ENCODE measurements around the gene RASSF7.
"Not testable (repeated sequence)": the region's sequence is repeated elsewhere in the genome, so short reads cannot be mapped to it uniquely, and the experiment has no call there.

RASSF7 gene, protein sequence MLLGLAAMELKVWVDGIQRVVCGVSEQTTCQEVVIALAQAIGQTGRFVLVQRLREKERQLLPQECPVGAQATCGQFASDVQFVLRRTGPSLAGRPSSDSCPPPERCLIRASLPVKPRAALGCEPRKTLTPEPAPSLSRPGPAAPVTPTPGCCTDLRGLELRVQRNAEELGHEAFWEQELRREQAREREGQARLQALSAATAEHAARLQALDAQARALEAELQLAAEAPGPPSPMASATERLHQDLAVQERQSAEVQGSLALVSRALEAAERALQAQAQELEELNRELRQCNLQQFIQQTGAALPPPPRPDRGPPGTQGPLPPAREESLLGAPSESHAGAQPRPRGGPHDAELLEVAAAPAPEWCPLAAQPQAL

DNA sequence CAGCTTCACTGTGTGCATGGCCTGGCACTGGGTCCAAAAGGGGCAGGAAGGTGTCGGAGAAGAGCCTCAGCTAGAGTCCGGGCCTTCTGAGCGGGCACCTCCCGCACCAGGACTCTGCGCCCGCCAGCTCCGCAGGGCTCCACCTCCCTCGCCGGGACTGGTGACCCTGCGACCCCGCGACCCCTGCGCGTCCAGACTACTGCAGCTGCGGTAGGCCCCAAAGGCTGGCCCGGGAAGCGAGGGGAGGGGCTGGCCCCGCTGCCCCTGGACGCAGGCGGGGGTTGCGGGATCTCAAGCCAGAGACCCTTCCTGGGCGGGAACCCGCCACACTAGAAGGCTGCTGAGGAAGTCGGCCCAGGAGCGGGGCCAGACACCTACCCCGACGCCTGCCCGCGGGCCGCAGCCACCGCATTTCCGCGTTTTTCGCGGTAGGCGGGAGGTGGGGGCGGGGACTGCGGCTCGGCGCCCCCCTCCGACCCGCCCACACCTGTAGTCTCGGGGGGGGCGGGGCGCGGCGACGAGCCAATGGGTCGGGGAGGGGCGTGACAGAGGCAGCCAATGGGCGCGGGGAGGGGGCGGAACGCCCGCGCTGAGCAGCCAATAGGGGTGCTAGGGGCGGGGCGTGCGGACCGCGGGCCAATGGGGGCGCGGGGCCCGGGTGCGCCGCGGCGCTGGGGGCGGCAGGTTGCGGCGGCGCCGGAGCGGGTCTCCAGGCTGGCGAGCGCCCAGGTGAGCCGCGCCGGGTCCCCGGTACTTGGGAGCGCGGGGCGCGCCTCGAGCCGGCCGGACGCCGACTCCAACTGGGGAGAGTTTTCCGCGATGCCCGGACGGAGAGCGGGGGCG is at the start of gene RASSF7, which contains the start of gene LMNTD2:
Gene RASSF7, plus strand, starts transcription at position 666 of the 843 bp plus-strand sequence. CDS start 799 bp downstream, outside the sequence.
Gene LMNTD2, minus strand, starts transcription at position 434 of the 843 bp plus-strand sequence. Its CDS starts 22 bp downstream, at position 412.
- Histone ChIP-seq H3K9ac (ENCODE audit: low read depth in 1 of 2, low read length in 2 of 2) (peak within 1 kb of the TSS; percentile 84 to 99), H3K36me3 (ENCODE audit: control insufficient read depth in 2 of 2, insufficient read depth in 2 of 2, low read length in 2 of 2) (peaks cover 12 to 18% of the 10 kb centered on the region in 2 donors), H3K27ac (ENCODE audit: low read depth in 2 of 2, low read length in 2 of 2) (peak within 1 kb of the TSS; percentile 98 to 99), H3K9me3 (ENCODE audit: control insufficient read depth in 2 of 2, low read length in 2 of 2) (no peaks in the 10 kb centered on the region), H3K4me1 (ENCODE audit: control insufficient read depth in 2 of 2, insufficient read depth in 2 of 2, low read length in 2 of 2) (peaks cover 29 to 36% of the 10 kb centered on the region in 2 donors), H3K27me3 (ENCODE audit: control insufficient read depth in 2 of 2, insufficient read depth in 2 of 2, low read length in 2 of 2) (peaks cover 4 to 6% of the 10 kb centered on the region in 2 donors), H3K4me3 (ENCODE audit: low read length in 2 of 2) (peak within 1 kb of the TSS; percentile 77 to 78)

DNA sequence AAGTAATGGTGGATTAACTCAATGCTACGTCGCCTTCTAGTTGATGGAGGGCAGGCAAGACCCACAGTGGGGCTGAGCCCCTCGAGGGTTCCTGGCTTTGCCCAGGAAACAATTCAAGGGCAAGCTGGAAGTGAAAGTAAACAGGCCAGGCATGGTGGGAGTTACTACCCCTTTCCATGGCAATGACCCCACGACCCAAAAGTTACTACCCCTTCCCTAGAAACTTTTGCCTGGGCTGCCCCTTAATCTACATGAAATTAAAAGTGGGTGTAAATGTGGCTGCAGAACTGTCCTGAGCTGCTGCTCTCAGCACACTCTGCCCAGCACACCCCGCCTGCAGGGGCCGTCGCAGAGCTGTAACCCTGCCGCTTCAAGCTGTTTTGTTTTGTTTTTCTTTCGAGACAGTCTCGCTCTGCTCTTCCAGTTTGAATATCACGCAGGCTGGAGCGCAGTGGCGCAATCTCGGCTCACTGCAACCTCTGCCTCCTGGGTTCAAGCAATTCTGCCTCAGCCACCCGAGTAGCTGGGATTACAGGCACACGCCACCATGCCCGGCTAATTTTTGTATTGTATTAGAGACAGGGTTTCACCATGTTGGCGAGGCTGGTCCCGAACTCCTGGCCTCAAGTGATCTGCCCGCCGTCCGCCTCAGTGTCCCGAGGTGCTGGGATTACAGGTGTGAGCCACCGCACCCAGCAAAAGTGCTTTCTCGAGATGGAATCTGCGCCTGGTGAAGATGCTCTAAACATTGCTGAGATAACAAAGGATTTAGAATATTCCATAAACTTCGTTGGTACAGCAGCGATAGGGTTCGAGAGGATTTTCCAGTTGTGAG is 47.8 kb upstream of the RASSF7 start:
- no peak overlapping the region for H3K4me3 ChIP-seq (ENCODE audit: low read length in 2 of 2)
- H3K36me3 ChIP-seq (ENCODE audit: control insufficient read depth in 2 of 2, insufficient read depth in 2 of 2, low read length in 2 of 2), result peaks cover 0 to 12% of the 10 kb centered on the region in 2 donors
- peaks cover 0 to 3% of the 10 kb centered on the region in 2 donors for H3K9me3 ChIP-seq (ENCODE audit: control insufficient read depth in 2 of 2, low read length in 2 of 2)
- no peaks in the 10 kb centered on the region for H3K4me1 ChIP-seq (ENCODE audit: control insufficient read depth in 2 of 2, insufficient read depth in 2 of 2, low read length in 2 of 2)
- no peak overlapping the region for H3K27ac ChIP-seq (ENCODE audit: low read depth in 2 of 2, low read length in 2 of 2)
- no peak overlapping the region for H3K9ac ChIP-seq (ENCODE audit: low read depth in 1 of 2, low read length in 2 of 2)
- H3K27me3 ChIP-seq (ENCODE audit: control insufficient read depth in 2 of 2, insufficient read depth in 2 of 2, low read length in 2 of 2), result no peaks in the 10 kb centered on the region

DNA sequence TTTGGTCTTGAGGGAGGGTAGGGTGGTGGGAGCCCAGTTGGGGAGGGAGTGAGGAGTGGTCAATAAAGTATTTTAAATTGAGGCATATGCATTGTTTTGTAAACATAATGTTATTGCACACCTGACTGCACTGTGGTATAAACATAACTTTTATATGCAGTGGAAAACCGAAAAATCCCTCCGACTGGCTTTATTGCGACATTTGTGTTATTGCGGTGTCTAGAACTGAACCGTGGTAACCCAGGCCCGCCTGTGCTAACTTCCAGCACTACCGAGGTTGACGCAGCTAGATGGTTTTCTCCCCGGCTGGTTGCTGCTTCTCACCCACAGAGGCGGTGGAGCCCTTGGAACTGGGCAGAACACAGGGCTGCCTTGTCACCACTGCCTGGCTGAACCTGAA is 46.2 kb upstream of the RASSF7 start:
- Histone ChIP-seq H3K4me1 (ENCODE audit: control insufficient read depth in 2 of 2, insufficient read depth in 2 of 2, low read length in 2 of 2) (peaks cover 0 to 5% of the 10 kb centered on the region in 2 donors), H3K4me3 (ENCODE audit: low read length in 2 of 2) (no peak overlapping the region), H3K9ac (ENCODE audit: low read depth in 1 of 2, low read length in 2 of 2) (no peak overlapping the region), H3K36me3 (ENCODE audit: control insufficient read depth in 2 of 2, insufficient read depth in 2 of 2, low read length in 2 of 2) (peaks cover 0 to 9% of the 10 kb centered on the region in 2 donors), H3K9me3 (ENCODE audit: control insufficient read depth in 2 of 2, low read length in 2 of 2) (peaks cover 0 to 3% of the 10 kb centered on the region in 2 donors), H3K27me3 (ENCODE audit: control insufficient read depth in 2 of 2, insufficient read depth in 2 of 2, low read length in 2 of 2) (no peaks in the 10 kb centered on the region), H3K27ac (ENCODE audit: low read depth in 2 of 2, low read length in 2 of 2) (no peak overlapping the region)

DNA sequence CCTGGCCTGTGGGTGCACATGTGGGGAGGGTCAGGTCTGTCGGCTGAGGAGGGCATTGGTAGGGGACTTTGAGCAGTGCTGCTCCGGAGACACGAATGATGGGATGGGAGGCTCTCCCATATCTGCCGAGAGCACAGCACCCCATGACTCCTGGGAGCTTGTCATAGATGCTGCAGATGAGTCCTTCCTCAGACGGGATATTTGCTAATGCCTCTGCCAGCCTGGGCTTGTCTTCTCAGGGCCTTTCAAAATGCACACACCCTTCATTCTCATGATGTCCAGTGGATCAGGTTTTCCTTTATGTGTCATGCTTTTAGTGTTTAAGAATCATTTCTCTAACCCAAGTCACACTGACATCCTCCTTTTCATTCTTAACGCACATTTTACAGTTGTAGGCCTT is 45.6 kb upstream of the RASSF7 start:
- Histone ChIP-seq H3K9me3 (ENCODE audit: control insufficient read depth in 2 of 2, low read length in 2 of 2) (peaks cover 0 to 3% of the 10 kb centered on the region in 2 donors), H3K4me1 (ENCODE audit: control insufficient read depth in 2 of 2, insufficient read depth in 2 of 2, low read length in 2 of 2) (peaks cover 0 to 5% of the 10 kb centered on the region in 2 donors), H3K36me3 (ENCODE audit: control insufficient read depth in 2 of 2, insufficient read depth in 2 of 2, low read length in 2 of 2) (peaks cover 0 to 6% of the 10 kb centered on the region in 2 donors), H3K27ac (ENCODE audit: low read depth in 2 of 2, low read length in 2 of 2) (no peak overlapping the region), H3K27me3 (ENCODE audit: control insufficient read depth in 2 of 2, insufficient read depth in 2 of 2, low read length in 2 of 2) (no peaks in the 10 kb centered on the region), H3K9ac (ENCODE audit: low read depth in 1 of 2, low read length in 2 of 2) (no peak overlapping the region), H3K4me3 (ENCODE audit: low read length in 2 of 2) (no peak overlapping the region)

DNA sequence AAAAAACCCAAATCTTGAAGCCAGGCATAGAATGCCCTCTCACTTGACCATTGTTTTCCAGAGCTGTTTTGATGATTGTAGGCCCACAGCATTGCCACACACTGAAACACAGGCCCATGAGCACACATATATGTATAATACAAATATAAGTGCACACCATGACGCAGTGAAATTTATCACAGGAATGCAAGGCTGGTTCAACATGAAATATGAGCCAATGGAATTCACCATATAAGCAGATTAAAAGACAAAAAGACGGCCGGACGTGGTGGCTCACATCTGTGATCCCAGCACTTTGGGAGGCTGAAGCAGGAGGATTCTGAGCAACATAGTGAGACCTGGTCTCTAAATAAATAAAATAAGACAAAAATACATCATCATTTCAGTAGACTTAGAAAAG is 44.4 kb upstream of the RASSF7 start:
- Histone ChIP-seq H3K27me3 (ENCODE audit: control insufficient read depth in 2 of 2, insufficient read depth in 2 of 2, low read length in 2 of 2) (no peaks in the 10 kb centered on the region), H3K4me1 (ENCODE audit: control insufficient read depth in 2 of 2, insufficient read depth in 2 of 2, low read length in 2 of 2) (peaks cover 0 to 5% of the 10 kb centered on the region in 2 donors), H3K27ac (ENCODE audit: low read depth in 2 of 2, low read length in 2 of 2) (no peak overlapping the region), H3K36me3 (ENCODE audit: control insufficient read depth in 2 of 2, insufficient read depth in 2 of 2, low read length in 2 of 2) (peaks cover 0 to 5% of the 10 kb centered on the region in 2 donors), H3K4me3 (ENCODE audit: low read length in 2 of 2) (no peak overlapping the region), H3K9ac (ENCODE audit: low read depth in 1 of 2, low read length in 2 of 2) (no peak overlapping the region), H3K9me3 (ENCODE audit: control insufficient read depth in 2 of 2, low read length in 2 of 2) (peaks cover 0 to 3% of the 10 kb centered on the region in 2 donors)

DNA sequence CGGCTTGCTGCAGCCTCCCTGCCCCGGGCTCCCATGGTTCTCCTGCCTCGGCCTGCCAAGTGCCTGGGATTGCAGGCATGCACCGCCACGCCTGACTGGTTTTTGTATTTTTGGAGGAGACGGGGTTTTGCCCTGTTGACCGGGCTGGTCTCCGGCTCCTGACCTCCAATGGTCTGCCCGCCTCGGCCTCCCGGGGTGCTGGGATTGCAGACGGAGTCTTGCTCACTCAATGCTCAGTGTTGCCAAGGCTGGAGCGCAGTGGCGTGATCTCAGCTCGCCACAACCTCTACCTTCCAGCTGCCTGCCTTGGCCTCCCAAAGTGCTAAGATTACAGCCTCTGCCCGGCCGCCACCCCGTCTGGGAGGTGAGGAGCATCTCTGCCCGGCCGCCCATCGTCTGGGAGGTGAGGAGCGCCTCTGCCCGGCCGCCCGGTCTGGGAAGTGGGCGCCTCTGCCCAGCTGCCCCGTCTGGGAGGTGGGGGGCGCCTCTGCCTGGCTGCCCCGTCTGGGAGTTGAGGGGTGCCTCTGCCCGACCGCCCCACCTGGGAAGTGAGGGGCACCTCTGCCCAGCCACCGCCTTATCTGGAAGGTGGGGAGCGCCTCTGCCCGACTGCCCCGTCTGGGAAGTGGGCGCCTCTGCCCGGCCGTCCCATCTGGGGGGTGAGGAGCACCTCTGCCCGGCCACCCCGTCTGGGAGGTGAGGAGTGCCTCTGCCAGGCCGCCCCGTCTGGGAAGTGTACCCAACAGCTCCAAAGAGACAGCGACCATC is 43.7 kb upstream of the RASSF7 start:
- not testable (repeated sequence) for H3K36me3 ChIP-seq (ENCODE audit: control insufficient read depth in 2 of 2, insufficient read depth in 2 of 2, low read length in 2 of 2); H3K4me1 ChIP-seq (ENCODE audit: control insufficient read depth in 2 of 2, insufficient read depth in 2 of 2, low read length in 2 of 2); H3K9me3 ChIP-seq (ENCODE audit: control insufficient read depth in 2 of 2, low read length in 2 of 2); H3K27me3 ChIP-seq (ENCODE audit: control insufficient read depth in 2 of 2, insufficient read depth in 2 of 2, low read length in 2 of 2); H3K4me3 ChIP-seq (ENCODE audit: low read length in 2 of 2); H3K9ac ChIP-seq (ENCODE audit: low read depth in 1 of 2, low read length in 2 of 2); H3K27ac ChIP-seq (ENCODE audit: low read depth in 2 of 2, low read length in 2 of 2)

DNA sequence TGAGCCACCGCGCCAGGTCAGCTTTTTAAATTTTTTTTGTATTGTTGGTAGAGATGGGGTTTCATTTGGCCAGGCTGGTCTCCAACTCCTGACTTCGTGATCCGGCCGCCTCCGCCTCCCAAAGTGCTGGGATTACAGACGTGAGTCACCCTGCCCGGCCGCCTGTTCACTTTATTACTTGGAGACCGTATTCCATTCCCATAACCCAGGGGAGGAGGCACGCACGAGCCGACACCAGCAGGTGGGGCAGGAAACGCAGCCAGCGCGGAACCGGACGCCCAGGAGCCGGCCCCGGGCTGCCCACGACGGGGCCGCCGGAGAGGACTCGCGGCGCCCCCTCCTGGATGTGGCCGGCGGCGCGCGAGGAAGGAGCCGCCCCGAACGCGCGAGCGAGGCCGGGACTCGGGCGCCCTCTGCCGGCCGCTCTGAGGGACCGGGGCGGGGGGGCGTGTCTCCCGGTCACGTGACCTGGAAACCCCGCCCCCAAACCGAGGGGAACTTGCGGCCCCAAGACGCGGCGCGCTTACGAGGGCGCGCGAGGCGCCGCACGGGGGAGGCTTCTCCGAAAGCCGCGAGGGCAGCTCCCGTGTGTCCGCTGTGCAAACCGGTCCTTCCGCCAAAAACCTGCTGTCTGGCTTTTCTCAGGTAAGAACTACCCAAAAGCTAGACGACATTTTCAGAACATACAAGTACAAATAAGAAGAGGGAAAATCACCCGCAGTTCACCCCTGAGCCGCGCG is 42.1 kb upstream of the RASSF7 start:
- Histone ChIP-seq H3K36me3 (ENCODE audit: control insufficient read depth in 2 of 2, insufficient read depth in 2 of 2, low read length in 2 of 2) (peaks cover 0 to 5% of the 10 kb centered on the region in 2 donors), H3K27ac (ENCODE audit: low read depth in 2 of 2, low read length in 2 of 2) (peak overlapping the region; percentile 78 to 84), H3K4me1 (ENCODE audit: control insufficient read depth in 2 of 2, insufficient read depth in 2 of 2, low read length in 2 of 2) (peaks cover 0 to 5% of the 10 kb centered on the region in 2 donors), H3K4me3 (ENCODE audit: low read length in 2 of 2) (peak overlapping the region; percentile 29 to 37), H3K9ac (ENCODE audit: low read depth in 1 of 2, low read length in 2 of 2) (peak overlapping the region in 1 of 2 donors; percentile 26), H3K27me3 (ENCODE audit: control insufficient read depth in 2 of 2, insufficient read depth in 2 of 2, low read length in 2 of 2) (no peaks in the 10 kb centered on the region), H3K9me3 (ENCODE audit: control insufficient read depth in 2 of 2, low read length in 2 of 2) (peaks cover 0 to 3% of the 10 kb centered on the region in 2 donors)

DNA sequence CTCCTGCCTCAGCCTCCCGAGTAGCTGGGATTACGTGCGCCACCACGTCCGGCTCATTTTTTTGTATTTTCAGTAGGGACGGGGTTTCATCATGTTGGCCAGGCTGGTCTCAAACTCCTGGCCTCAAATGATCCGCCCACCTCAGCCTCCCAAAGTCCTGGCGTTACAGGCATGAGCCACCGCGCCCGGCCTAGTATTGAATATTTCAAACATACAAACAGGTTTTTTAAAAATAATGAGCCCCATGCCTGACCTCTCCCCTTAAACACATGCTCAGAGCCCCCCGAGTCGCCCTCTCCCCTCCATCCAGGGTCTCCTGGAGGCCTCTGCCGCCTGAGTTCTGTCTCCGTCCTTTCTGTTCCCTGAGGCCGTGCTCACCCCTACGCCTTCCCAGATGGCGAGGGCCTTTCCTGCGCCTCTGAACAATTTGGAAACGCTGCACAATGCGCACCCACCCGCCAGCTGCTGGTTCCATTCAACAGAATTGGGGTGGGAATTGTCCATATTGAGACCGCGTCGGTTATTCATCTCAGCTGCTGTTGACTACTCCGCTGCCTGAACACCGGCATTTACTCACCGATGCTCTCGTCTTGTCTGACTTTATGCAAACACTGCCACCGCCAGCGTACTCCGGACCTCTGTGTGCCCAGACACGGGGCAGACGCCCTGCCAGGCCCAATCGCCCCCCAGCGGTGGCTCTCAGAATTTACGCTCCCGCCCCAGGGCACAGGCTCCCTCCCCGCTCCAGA is 40.2 kb upstream of the RASSF7 start:
- H3K9me3 ChIP-seq (ENCODE audit: control insufficient read depth in 2 of 2, low read length in 2 of 2), result peaks cover 0 to 3% of the 10 kb centered on the region in 2 donors
- no peak overlapping the region for H3K4me3 ChIP-seq (ENCODE audit: low read length in 2 of 2)
- H3K36me3 ChIP-seq (ENCODE audit: control insufficient read depth in 2 of 2, insufficient read depth in 2 of 2, low read length in 2 of 2), result no peaks in the 10 kb centered on the region
- peaks cover 0 to 5% of the 10 kb centered on the region in 2 donors for H3K4me1 ChIP-seq (ENCODE audit: control insufficient read depth in 2 of 2, insufficient read depth in 2 of 2, low read length in 2 of 2)
- no peak overlapping the region for H3K9ac ChIP-seq (ENCODE audit: low read depth in 1 of 2, low read length in 2 of 2)
- no peaks in the 10 kb centered on the region for H3K27me3 ChIP-seq (ENCODE audit: control insufficient read depth in 2 of 2, insufficient read depth in 2 of 2, low read length in 2 of 2)
- no peak overlapping the region for H3K27ac ChIP-seq (ENCODE audit: low read depth in 2 of 2, low read length in 2 of 2)

Measured in mucosa of rectum (tissue), 2 donors.